GM12873 (cell line): ENCODE results near the gene SLC2A3.

Source experiments
- CTCF ChIP-seq: IDR thresholded peaks from 2 replicates; pipeline ENCODE4 v1.5.1; 2012; ENCODE audit warnings: low read depth, mild to moderate bottlenecking, moderate library complexity, low read length, control low read depth; ENCODE audit not compliant: insufficient read depth; ENCODE audit errors: missing control alignments

Gene SLC2A3

GRCh38 chr12:7935590-7936581 lies at the start of gene SLC2A3:
TSS of gene SLC2A3 (minus strand) at chr12:7936187. CDS start at chr12:7936034, 153 bp downstream.
- TF ChIP-seq CTCF, result no peak

GRCh38 chr12:7984900-7985299 lies 48.9 kb upstream of the SLC2A3 start:
- no peak for TF ChIP-seq CTCF

- TF ChIP-seq CTCF, result no peak
Measured at GRCh38 chr12:7981446-7981845, 45.5 kb upstream of the SLC2A3 start.

- TF ChIP-seq CTCF, result no peak
Measured at GRCh38 chr12:7973457-7973825, 37.5 kb upstream of the SLC2A3 start.

- no peak for TF ChIP-seq CTCF
Measured at GRCh38 chr12:7972734-7973456, 36.9 kb upstream of the SLC2A3 start.

- no peak for TF ChIP-seq CTCF
Measured at GRCh38 chr12:7970475-7971252, 34.7 kb upstream of the SLC2A3 start.
